HG02571 (cell line): ENCODE results near the gene TUBGCP3.

Experiments used
- ATAC-seq: cut with Tn5 transposase; IDR thresholded peaks from one replicate; pipeline ENCODE4 v1.9.1; 2021; ENCODE audit warnings: mild to moderate bottlenecking, moderate library complexity; ENCODE audit not compliant: unreplicated experiment

Gene TUBGCP3

GRCh38 chr13:112483299-112483698 is 104.7 kb downstream of the TUBGCP3 start:
- ATAC-seq: no peak

DNA sequence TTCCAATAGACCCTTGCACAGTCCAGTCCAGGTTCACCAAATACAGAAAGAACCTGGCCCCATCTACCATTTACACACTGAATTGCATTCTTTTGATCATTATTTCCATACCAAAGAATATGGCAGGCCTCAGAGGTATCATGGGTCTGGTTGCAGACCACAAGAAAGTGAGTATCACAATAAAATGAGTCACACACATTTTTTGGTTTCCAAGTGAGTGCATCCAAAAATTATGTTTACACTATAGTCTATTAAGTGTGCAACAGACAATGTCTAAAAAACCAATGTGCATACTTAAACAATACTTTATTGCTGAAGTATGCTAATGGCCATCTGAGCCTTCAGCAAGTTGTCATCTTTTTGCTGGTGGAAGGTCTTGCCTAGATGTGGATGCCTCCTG is 106.5 kb downstream of the TUBGCP3 start:
- ATAC-seq: no peak

DNA sequence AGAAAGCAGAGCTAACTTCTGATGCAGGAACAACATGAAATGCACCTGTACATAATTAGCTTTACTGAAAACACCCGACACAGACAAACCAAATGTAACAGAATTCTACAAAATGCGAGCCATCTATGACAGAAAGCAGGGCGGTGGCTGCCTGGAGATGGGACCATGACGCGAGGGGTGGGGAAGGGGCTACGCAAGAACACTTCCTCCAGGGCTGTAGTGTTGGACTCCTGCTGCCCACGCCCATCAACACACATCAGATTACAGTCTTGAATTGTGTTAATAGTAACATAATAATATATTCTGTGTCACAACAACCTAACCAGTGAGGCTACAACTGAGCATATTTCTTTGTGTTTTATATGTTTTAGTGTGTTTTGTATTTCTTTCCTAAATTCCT is 108.6 kb downstream of the TUBGCP3 start:
- no peak for ATAC-seq

DNA sequence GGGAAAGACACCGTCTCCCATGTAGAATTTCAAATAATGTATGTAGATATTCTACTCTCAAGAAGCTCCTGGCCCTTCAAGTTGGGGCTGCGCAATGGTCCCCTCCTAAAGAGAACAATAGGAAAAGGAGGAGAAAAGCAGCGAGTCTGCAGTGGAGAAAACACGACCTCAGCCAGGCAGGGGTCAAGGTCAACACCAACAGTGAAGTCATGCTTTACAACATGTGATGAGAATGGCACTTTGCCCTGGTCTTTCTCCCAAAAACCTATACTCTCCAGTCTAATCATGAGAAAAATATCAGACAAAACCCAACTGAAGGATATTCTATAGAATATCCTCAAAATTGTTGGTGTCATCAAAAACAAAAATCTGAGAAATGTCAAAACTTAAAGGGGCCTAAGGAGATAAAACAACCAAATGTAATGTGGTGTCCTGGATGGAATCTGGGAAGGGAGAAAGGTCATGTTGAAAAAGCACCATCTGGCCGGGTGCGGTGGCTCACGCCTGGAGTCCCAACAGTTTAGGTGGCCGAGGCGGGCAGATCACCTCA is 110.8 kb downstream of the TUBGCP3 start:
- no peak for ATAC-seq

DNA sequence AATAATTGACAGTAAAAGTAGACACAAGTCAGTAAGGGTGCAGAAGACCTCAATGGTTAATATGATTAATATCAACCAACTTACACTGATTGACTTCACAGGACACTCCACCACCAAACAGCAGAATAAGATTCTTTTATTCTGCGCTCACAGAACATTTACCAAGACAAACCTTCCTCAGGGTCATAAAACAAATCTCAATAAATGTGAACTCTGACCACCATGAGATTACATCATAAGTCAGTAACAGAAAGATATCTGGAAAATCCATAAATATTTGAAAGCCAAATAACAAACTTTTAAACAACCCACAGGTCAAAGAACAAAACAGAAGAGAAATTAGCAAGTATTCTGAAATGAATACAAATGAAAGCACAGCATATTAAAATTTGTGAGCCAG is 112.1 kb downstream of the TUBGCP3 start:
- ATAC-seq: no peak

GRCh38 chr13:112474869-112475268 is 113.1 kb downstream of the TUBGCP3 start:
- ATAC-seq: no peak

DNA sequence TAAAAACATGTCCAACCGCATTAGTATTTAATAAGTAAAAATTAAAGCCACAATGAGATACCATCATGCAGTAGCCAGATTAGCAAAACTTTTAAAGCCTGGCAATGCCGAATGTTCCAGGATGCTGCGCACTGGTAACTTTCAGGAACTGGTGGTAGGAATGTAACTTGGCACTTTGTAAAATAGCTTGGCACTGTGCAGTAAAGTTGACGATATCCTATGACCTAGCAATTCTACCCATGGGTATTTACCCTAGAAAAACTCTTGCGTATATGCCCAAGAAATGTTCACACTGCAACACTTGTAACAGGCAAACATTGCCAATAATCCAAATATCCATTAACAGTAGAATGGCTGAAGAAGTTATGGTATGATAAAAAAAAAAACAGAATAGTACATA is 114.1 kb downstream of the TUBGCP3 start:
- ATAC-seq: no peak

DNA sequence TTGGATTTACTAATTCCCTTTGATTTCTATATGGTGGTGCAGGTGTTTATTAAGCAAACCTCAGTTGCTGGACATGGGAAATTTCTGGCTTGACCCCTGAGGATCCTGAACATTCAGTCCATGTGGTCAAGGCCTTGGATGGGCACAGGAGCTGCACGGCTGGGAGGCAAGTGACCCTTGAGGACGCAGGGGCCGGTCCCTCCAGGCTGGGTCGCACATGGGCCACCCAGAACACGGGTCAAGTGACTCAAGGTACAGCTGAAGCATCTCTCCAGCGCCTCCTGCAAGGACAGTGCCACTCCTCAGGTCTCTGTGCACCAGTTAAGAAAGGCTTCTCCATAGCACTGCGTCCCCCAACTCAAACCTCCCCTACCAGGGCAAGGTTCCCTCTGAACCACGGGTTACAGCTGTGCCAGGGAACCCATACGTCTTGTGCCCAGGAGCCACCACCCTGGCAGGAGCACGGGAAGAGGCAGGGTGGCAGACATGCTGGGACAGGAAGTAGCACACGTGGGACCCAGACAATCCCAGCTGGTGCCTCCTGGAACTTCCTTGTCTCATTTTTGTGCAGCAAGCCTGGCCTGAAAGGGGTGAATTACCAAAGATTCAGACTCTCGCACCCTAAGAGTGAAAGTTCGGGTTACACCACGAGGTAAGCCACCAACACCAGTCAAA is 118.7 kb downstream of the TUBGCP3 start:
- no peak for ATAC-seq

DNA sequence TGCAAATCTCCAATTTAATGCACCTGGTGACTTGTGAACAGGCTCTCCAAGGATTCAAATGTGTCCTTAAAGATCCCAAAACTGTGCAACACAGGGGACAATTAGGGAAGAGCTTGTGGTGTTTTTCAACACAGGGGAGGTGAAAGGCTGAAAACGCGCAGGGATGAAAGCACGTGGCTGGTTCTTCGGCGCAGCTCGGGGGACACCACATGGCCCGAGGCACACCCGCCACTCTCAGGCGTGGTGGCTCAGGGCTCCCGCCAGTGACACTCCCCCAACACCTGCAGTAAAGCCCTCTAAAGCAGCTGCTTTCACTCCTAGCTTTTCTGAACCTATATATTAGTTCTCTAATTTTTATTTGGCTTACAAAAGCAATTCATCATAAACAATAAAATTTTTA is 119.9 kb downstream of the TUBGCP3 start:
- no peak for ATAC-seq

- no peak for ATAC-seq
Measured at GRCh38 chr13:112467236-112467635, 120.7 kb downstream of the TUBGCP3 start.

GRCh38 chr13:112466132-112467058 is 121.6 kb downstream of the TUBGCP3 start:
- ATAC-seq: no peak

- no peak for ATAC-seq
Measured at GRCh38 chr13:112465251-112466131, 122.5 kb downstream of the TUBGCP3 start.

DNA sequence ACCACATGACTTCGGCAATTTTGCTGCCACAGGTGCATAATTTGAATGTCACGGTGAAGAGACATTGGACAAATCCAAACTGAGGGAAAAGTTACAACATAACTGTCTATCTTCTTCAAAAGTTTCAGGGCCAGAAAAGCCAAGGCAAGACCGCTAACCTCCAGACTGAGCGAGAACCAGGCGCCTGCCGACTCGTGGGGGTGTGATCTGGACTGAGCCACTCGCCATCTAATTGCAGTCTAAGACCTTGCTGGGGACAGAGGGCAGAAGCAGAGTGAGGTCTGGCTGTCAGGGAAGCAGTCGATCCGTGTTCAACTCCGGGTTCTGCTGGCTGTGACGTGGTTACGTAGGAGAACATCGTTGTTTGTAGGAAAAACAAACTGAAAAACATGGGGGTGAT is 123.2 kb downstream of the TUBGCP3 start:
- ATAC-seq: no peak

DNA sequence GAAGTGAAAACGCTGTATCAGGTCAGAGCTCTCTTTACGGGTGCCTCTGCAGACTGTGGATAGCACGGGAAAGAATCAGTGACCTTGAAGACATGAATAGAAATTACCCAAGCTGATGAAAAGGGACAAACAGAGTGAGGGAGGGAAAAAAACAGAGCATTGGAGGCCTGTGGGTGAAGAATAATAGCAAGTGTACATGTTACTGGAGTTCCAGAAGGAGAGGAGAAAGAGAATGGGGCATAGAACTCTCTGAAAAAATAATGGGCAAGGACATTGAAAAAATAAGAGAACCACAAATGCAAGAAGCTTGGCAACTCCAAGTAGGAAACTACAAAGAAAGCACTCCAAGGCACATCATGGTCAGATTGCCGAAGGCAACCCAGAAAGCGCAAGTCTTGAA is 125.5 kb downstream of the TUBGCP3 start:
- ATAC-seq: no peak

- ATAC-seq: no peak
Measured at GRCh38 chr13:112457485-112457884, 130.5 kb downstream of the TUBGCP3 start.

- ATAC-seq: no peak
Measured at GRCh38 chr13:112457081-112457480, 130.9 kb downstream of the TUBGCP3 start.

DNA sequence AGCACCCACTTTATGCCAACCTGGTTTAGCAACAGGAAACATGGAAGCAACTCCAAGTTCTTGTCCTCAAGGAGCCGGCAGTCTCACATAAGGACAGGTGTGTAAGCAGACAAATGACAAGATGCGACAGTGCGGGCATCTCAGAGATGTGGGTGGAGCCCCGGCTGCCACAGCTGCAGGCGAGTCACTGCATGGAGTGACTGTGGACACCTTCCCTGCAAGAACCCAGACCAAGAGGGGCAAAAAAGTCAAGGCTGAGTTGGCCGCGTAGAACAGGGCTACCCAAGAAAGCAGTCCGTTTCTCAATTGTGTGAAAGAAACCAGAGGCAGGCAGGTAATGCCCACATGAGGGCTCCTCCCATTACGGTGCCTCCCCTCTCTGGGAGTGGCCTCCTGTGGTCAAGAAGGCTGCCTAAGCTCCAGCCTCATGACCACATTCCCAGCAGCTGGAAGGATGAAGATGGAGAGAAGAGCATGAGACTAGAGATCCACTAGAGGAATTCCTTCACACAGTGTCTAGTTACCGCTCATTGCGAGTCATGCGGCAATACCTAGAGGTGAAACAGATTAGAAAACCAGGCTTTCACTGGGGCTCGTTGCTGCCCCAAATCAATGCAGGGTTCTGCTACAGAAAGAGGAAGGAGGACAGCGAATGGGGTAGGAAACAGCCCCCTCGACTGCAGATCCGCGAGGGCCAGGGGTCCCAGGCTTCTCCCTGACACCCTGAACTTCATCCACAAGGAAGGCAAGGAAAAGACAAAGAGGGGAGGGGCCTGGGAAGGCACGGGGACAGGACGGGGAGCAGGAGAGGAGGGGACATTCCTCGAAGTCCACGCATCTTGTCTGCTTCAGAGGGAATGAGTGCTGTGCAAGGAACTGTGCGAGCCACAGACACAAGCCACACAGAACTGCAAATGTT is 131.6 kb downstream of the TUBGCP3 start:
- ATAC-seq: no peak

DNA sequence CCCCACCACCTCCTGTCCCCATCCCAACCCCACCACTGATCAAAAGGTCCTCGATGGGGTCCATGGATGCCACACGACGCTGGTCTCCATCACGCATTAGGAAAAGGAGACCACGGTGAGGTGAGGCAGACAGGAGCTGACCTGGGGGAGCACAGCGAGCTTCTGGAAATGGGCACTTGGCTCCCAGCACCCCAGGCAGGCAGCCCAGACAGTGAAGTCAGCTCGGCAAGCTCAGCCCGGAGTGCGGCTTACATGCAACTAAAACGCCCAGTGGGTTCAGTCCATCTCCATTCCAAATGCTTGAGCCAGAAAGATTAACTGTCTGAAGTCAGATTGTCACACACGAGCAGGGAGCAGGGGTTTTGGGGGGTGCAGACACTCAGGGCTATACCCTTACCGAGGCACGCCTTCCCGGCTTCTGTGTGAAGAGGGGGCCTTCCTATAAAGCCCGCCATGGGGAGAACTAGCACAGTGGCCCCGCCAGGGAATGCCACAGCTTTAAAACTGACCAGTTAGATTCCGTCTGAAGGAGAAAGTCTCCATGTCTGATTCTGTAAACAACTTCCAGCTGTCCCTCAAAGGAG is 132.4 kb downstream of the TUBGCP3 start:
- ATAC-seq: no peak

DNA sequence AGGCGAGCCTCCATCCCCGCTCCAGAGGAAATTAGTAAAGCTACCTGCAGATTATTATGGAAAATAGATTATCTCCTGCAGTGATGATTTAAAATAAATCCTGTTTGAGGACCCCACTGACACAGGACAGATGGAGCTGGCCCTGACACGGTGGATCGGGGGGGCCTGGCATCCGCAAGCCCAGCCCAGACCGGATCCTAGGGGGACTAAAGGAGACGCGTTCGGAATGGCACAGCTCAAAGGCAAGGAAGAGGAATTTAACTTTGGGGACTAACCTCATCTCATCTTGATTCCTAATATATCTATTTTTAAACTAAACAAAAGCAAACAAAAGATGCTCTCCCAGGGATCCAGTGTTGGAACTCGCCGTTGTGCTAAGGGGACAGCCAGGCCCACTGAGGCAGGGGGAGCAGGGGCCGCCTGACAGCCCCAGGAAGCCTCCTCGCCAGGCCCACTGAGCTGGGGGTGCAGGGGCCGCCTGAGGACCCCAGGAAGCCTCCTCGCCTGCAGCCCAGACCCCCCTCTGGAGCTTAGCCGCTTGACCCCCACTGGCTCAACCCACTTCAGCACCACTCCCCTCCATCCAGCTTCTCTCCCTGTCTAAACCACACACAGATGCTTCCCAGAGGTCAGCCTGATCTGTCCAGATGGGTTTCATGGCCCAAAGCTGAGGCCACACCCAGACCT is 133.2 kb downstream of the TUBGCP3 start:
- no peak for ATAC-seq
